SK-N-SH (cell line): ENCODE measurements around the gene F2R. TPM values are rescaled to one million over a fixed set of nuclear protein-coding genes. Genes with fewer than 3 reads are reported as not detected.

ENCODE experiments used
- CTCF ChIA-PET: fragments of 300-600, 350-600 bp; formaldehyde crosslinking; extraction: SDS; loops from one replicate; lab custom pipeline; 2021; lab: Yijun Ruan, JAX
- POLR2A ChIA-PET: fragments of 350-600 bp; sonication (Branson Sonifier 250); formaldehyde crosslinking; extraction: SDS; loops from one replicate; lab custom pipeline; 2020; ENCODE audit warnings: antibody characterized with exemption, inconsistent platforms; lab: Yijun Ruan, JAX
- DNase-seq: peaks from one replicate; pipeline ENCODE4 v3.0.0; 2012
- H2AFZ ChIP-seq: fragments of 200-600 bp; sonication (generic); 2 replicates; pipeline ENCODE4 v1.8.1; 2016; ENCODE audit warnings: antibody characterized with exemption, mild to moderate bottlenecking, low read depth
- H3F3A ChIP-seq: fragments of 200-600 bp; sonication (generic); replicated peaks from 2 replicates; pipeline ENCODE3; 2016; ENCODE audit warnings: antibody characterized with exemption, mild to moderate bottlenecking; ENCODE audit not compliant: insufficient read depth
- H3K27ac ChIP-seq, 2 experiments: fragments of 200-500 bp in 1 of 2; fragments of 200-600 bp in 1 of 2; sonication (Bioruptor generic) in 1 of 2; sonication (generic), shearing (Covaris generic) in 1 of 2; 2 replicates each; pipeline versions ENCODE4 v1.5.1 to v1.6.1; 2014 to 2016; ENCODE audit warnings: low read depth in 2 of 2, inconsistent platforms in 1 of 2, low read length in 1 of 2, mild to moderate bottlenecking in 1 of 2, mixed read lengths in 1 of 2
- H3K27me3 ChIP-seq: fragments of 200-600 bp; sonication (generic), shearing (Covaris generic); 2 replicates; pipeline ENCODE4 v1.6.1; 2016; ENCODE audit warnings: mixed run types; ENCODE audit not compliant: insufficient read depth
- H3K36me3 ChIP-seq, 2 experiments: fragments of 200-500 bp in 1 of 2; fragments of 200-600 bp in 1 of 2; sonication (Bioruptor generic) in 1 of 2; sonication (generic) in 1 of 2; replicated peaks in 1 of 2; 2 replicates each; pipeline versions ENCODE3 to v1.5.1; 2014 to 2016; ENCODE audit warnings: low read length in 1 of 2, mild to moderate bottlenecking in 1 of 2; ENCODE audit not compliant: insufficient read depth in 2 of 2, control insufficient read depth in 1 of 2
- H3K4me1 ChIP-seq, 2 experiments: fragments of 200-500 bp in 1 of 2; fragments of 200-600 bp in 1 of 2; sonication (Bioruptor generic) in 1 of 2; sonication (generic), shearing (Covaris generic) in 1 of 2; 2 replicates each; pipeline versions ENCODE4 v1.5.1 to v1.6.1; 2014 to 2016; ENCODE audit warnings: low read depth in 1 of 2, low read length in 1 of 2, mixed run types in 1 of 2; ENCODE audit not compliant: insufficient read depth in 2 of 2, control insufficient read depth in 1 of 2
- H3K4me2 ChIP-seq: fragments of 200-600 bp; sonication (generic), shearing (Covaris generic); 2 replicates; pipeline ENCODE4 v1.6.1; 2017; ENCODE audit warnings: mixed run types
- H3K4me3 ChIP-seq, 2 experiments: fragments of 200-500 bp in 1 of 2; fragments of 200-600 bp in 1 of 2; sonication (Bioruptor generic) in 1 of 2; sonication (generic), shearing (Covaris generic) in 1 of 2; 2 replicates each; pipeline versions ENCODE4 v1.5.1 to v1.8.1; 2014 to 2016; ENCODE audit warnings: low read depth in 2 of 2, inconsistent platforms in 1 of 2, low read length in 1 of 2, mild to moderate bottlenecking in 1 of 2, mixed read lengths in 1 of 2, moderate library complexity in 1 of 2
- H3K79me2 ChIP-seq: fragments of 200-600 bp; sonication (generic); 2 replicates; pipeline ENCODE4 v1.8.1; 2017; ENCODE audit warnings: mild to moderate bottlenecking; ENCODE audit not compliant: insufficient read depth
- H3K9ac ChIP-seq: fragments of 200-600 bp; sonication (generic); 2 replicates; pipeline ENCODE4 v1.6.1; 2017; ENCODE audit warnings: mixed run types
- H3K9me2 ChIP-seq: fragments of 200-600 bp; sonication (generic); 2 replicates; pipeline ENCODE4 v1.6.1; 2017; ENCODE audit warnings: mixed run types
- H3K9me3 ChIP-seq: fragments of 200-600 bp; sonication (generic); 2 replicates; pipeline ENCODE4 v1.6.1; 2017; ENCODE audit warnings: mixed run types, mild to moderate bottlenecking, moderate library complexity
- H4K20me1 ChIP-seq: fragments of 200-600 bp; sonication (generic); 2 replicates; pipeline ENCODE4 v1.6.1; 2017; ENCODE audit warnings: mild to moderate bottlenecking, mixed run types; ENCODE audit not compliant: insufficient read depth
- CHD2 ChIP-seq: fragments of 150-350 bp; IDR thresholded peaks from 2 replicates; pipeline ENCODE4 v1.6.1; 2018; ENCODE audit warnings: low read length; ENCODE audit not compliant: partially characterized antibody
- CTCF ChIP-seq: fragments of 200-600 bp; sonication (generic); IDR thresholded peaks from 2 replicates; pipeline ENCODE4 v1.6.1; 2017; ENCODE audit warnings: antibody characterized with exemption, mild to moderate bottlenecking, moderate library complexity
- ELF1 ChIP-seq: IDR thresholded peaks from 2 replicates; pipeline ENCODE4 v1.4.0; 2012
- EZH2phosphoT487 ChIP-seq: fragments of 200-600 bp; sonication (generic); IDR thresholded peaks from 2 replicates; pipeline ENCODE4 v1.6.1; 2017; ENCODE audit warnings: low read depth, mixed run types, mild to moderate bottlenecking, antibody characterized with exemption, moderate library complexity, borderline replicate concordance
- FOXJ3 ChIP-seq: sonication (generic); formaldehyde crosslinking; IDR thresholded peaks from 2 replicates; pipeline ENCODE4 v1.5.1; 2020; ENCODE audit warnings: mild to moderate bottlenecking, missing genetic modification reagents
- GATA2 ChIP-seq: sonication (generic); formaldehyde crosslinking; IDR thresholded peaks from 2 replicates; pipeline ENCODE4 v1.5.0; 2020; ENCODE audit warnings: mild to moderate bottlenecking, missing genetic modification reagents
- PBX3 ChIP-seq: IDR thresholded peaks from 2 replicates; pipeline ENCODE4; 2012
- POLR2AphosphoS5 ChIP-seq: IDR thresholded peaks from 2 replicates; pipeline ENCODE4 v1.6.1; 2012; ENCODE audit warnings: low read depth, low read length
- RAD21 ChIP-seq: IDR thresholded peaks from 2 replicates; pipeline ENCODE4 v1.6.1; 2012; ENCODE audit warnings: mild to moderate bottlenecking, low read length
- RCOR1 ChIP-seq: fragments of 150-350 bp; IDR thresholded peaks from 2 replicates; pipeline ENCODE4 v1.6.1; 2017; ENCODE audit warnings: antibody characterized with exemption, low read length
- RFX5 ChIP-seq: IDR thresholded peaks from 2 replicates; pipeline ENCODE4 v1.6.1; 2012; ENCODE audit warnings: mild to moderate bottlenecking, improper control_type of control experiment, low read length
- RXRA ChIP-seq: IDR thresholded peaks from 2 replicates; pipeline ENCODE4 v1.4.0; 2012; ENCODE audit warnings: low read depth, mild to moderate bottlenecking, borderline replicate concordance
- SIN3A ChIP-seq: IDR thresholded peaks from 2 replicates; pipeline ENCODE4 v1.6.1; 2012; ENCODE audit warnings: low read depth, mild to moderate bottlenecking, low read length, moderate library complexity, borderline replicate concordance
- YY1 ChIP-seq: IDR thresholded peaks from 2 replicates; pipeline ENCODE4 v1.4.0; 2012; ENCODE audit warnings: low read depth, mild to moderate bottlenecking
- WGBS: methylation state at CpG from one replicate; pipeline ENCODE4 v1.1.6; 2017; ENCODE audit warnings: low lambda C conversion rate; 5-methylcytosine and 5-hydroxymethylcytosine counted together
- polyA plus RNA-seq, 3 experiments: library from polyadenylated mRNA; depleted of rRNA; stranded (reverse); fragments of >200 nt; gene quantifications; 2 replicates each; pipeline ENCODE4 v1.2.3, GENCODE V29; 2012
- TF ChIP-seq, protein P1 (sequence below): IDR thresholded peaks from 2 replicates; pipeline ENCODE4 v1.4.0; 2012; ENCODE audit warnings: low read depth, borderline replicate concordance
- TF ChIP-seq, protein P2 (sequence below): fragments of 150-350 bp; IDR thresholded peaks from 2 replicates; pipeline ENCODE4 v1.6.1; 2017; ENCODE audit warnings: antibody characterized with exemption, low read length, low read depth, borderline replicate concordance

Gene F2R
- polyA plus RNA-seq, 1 of the 3 experiments (the other 2 are of a cell fraction): 212 TPM

DNA sequence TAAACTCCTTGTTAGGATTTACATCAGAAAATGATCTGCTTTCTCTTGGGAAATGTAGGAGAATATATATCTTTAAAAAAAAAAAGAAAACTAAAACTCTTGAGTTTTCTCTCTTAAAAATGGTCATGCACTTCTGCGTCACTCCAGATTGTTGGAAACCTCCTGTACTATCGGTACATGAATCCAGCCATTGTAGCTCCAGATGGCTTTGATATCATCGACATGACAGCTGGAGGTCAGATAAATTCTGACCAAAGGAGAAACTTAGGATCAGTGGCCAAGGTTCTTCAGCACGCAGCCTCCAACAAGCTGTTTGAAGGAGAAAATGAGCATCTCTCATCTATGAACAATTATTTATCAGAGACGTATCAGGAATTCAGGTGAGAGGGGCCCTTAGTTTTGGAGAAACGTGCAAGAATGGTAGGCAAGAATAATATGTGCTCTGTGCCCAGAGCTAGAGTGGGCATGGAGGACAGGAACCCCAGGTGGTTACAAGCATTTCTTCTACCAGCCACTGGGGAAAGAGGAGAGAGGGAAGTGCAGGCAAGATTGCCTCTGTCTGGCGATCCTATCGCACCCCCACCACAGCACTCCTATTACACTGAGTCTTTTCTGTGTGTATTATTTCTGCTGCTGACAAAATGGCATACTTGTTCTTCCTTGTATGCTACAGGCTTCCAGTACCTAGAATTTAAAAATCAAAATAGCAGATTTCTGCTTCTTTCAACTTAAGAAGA lies 41.4 kb upstream of the F2R start:
- H3K27me3 ChIP-seq: no peaks in the 10 kb centered on the region
- peaks cover 0 to 7% of the 10 kb centered on the region in 2 experiments; a peak in 2 of 4 replicates for H3K4me1 ChIP-seq
- TF ChIP-seq CHD2 (no peak), EZH2phosphoT487 (no peak), PBX3 (no peak), RCOR1 (no peak), POLR2AphosphoS5 (no peak), FOXJ3 (CRISPR knock-in tag) (no peak), RAD21 (no peak), GATA2 (CRISPR knock-in tag) (no peak), ELF1 (no peak), RXRA (no peak), YY1 (no peak), CTCF (no peak), RFX5 (no peak), SIN3A (no peak)
- TF ChIP-seq, protein P1, sequence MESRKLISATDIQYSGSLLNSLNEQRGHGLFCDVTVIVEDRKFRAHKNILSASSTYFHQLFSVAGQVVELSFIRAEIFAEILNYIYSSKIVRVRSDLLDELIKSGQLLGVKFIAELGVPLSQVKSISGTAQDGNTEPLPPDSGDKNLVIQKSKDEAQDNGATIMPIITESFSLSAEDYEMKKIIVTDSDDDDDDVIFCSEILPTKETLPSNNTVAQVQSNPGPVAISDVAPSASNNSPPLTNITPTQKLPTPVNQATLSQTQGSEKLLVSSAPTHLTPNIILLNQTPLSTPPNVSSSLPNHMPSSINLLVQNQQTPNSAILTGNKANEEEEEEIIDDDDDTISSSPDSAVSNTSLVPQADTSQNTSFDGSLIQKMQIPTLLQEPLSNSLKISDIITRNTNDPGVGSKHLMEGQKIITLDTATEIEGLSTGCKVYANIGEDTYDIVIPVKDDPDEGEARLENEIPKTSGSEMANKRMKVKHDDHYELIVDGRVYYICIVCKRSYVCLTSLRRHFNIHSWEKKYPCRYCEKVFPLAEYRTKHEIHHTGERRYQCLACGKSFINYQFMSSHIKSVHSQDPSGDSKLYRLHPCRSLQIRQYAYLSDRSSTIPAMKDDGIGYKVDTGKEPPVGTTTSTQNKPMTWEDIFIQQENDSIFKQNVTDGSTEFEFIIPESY: no peak
- TF ChIP-seq, protein P2, sequence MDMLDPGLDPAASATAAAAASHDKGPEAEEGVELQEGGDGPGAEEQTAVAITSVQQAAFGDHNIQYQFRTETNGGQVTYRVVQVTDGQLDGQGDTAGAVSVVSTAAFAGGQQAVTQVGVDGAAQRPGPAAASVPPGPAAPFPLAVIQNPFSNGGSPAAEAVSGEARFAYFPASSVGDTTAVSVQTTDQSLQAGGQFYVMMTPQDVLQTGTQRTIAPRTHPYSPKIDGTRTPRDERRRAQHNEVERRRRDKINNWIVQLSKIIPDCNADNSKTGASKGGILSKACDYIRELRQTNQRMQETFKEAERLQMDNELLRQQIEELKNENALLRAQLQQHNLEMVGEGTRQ: no peak
- H3K4me3 ChIP-seq: no peak overlapping the region
- no peaks in the 10 kb centered on the region for H3K9me2 ChIP-seq
- ChIA-PET POLR2A (no interaction called here), CTCF (no interaction called here)
- H3K27ac ChIP-seq: no peak overlapping the region
- no peaks in the 10 kb centered on the region for H3F3A ChIP-seq
- no peaks in the 10 kb centered on the region for H4K20me1 ChIP-seq
- no peaks in the 10 kb centered on the region for H3K9me3 ChIP-seq
- no peak overlapping the region for H3K4me2 ChIP-seq
- 91% methylated on average over 8 of the region's 8 CpGs for WGBS
- H3K36me3 ChIP-seq: no peaks in the 10 kb centered on the region
- DNase-seq: no peak
- no peak overlapping the region for H2AFZ ChIP-seq
- H3K79me2 ChIP-seq: no peaks in the 10 kb centered on the region
- H3K9ac ChIP-seq: no peak overlapping the region
